ENCODE results near the gene SYCE3.

Gene SYCE3

DNA sequence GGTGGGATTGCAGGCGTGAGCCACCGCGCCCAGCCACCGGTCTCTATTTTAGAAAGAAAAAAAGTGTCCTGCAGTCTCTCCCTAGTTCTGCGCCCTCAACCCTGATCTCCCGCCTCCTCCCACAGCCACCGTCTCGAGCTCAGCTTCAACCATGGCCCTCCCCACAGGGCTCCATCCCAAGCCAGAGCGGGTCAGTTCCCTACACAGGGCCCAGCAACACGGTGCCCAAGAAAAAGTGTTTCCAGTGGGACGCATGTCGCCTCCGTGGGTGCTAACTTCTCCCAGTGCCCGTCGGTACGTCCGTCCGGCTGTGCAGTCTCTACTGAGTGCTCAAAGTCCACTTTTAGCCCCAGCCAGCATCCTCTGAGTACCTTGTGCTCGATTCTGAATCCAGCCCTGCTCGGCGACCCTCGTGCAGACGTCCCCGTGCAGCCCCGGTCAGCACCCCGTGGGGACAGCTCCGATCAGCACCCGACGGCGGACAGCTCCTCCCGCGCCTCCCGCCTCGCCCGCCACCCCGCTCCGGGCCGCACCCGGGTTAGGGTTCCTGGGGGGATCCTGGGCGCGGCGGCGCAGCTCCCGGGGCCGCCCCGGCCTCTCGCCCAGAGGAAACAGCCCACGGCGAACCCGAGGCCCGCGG is 37.2 kb upstream of the SYCE3 start:
- no peak for DNase-seq

DNA sequence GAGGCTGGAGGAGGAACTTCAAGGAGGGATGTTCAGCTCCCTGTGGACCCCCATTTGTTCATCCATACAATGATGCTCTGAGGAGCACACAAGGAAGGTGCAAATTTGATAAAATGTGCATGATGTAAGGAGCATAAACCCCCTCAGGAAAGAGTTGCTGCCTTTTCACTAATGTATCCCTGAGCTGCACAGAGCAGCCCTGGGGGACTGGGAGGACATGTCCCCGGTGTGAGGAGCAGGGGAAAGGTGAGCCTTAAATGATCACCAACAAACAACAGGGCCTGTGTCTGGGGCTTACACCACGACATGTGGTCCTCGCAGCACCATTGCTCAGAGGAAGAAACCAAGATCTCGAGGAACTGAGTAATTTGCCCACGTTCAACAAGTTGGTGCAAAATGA is 34.4 kb upstream of the SYCE3 start:
- DNase-seq, result no peak

DNA sequence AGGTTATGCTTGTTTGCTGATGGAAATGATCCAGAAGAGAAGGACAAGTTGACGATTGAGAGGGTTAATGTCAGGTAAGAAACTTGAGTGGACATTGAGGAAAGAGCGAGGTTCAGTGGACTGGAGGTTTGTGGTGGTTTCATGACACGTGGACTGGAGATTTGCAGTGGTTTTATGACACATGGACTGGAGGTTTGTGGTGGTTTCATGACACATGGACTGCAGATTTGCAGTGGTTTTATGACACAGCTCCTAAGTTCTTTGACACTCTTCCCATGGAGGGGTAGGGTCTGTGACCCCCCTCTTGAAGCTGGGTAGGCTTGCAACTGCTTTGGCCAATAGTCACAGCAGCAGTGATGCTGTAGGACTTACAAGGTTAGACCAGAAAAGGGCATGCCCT is 32.5 kb upstream of the SYCE3 start:
- no peak for DNase-seq

DNA sequence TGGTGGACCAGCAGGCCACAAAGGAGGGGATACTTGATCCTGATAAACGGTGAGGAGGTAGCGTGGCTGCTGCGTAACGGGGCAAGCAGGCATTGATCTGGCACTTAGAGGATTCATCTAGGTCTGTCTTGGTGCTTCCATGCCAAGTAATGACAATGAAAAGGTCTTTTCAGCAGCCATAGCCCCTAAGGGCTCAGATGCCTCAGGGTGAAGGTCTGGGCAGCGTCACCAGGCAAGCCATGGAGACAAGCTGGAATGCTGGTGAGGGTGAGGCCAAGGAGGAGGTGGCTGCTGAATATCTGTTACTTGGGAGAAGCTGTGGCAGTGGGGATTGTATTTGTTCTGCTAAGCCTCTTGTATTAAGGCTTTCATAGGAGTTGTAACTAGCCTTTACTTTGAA is 24.7 kb upstream of the SYCE3 start:
- no peak for DNase-seq

DNA sequence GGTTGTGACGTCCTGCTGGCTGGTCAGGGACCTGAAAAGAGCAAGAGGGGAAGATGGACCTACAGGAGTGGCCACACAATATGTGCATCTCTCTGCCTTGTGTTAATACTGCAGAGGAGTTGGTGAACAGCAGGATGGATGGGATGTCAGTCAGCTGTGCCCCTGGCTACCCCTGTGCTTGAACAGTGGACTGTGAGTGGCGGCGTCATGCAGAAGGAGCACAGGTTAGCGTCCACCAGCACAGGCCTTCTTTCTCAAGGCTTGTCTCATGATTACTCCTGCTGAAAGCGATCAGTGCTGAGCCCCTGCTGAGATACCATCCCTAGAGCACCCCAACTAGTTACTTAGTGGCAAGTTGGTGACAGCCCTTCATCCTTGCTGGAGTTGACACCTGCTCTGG is 23.7 kb upstream of the SYCE3 start:
- DNase-seq, result no peak

DNA sequence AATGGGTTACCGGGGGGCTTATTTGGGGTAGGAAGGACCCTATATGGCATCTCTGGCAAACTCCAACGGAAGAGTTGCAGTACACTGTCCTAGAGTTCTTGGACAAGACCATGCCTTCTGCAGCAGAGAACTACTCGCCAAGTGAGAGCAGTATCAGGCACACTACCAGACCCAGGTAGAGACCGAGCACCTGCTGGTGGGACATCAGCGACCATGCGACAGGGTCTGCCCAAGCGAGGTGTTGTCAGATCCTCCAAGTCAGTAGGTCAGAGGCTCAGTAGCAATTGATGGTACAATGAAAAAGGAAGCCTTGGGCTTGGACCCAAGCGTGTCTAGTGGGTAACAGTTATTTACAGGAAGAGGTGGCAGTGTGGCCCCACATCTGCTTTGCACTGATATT is 23.1 kb upstream of the SYCE3 start:
- DNase-seq, result no peak

DNA sequence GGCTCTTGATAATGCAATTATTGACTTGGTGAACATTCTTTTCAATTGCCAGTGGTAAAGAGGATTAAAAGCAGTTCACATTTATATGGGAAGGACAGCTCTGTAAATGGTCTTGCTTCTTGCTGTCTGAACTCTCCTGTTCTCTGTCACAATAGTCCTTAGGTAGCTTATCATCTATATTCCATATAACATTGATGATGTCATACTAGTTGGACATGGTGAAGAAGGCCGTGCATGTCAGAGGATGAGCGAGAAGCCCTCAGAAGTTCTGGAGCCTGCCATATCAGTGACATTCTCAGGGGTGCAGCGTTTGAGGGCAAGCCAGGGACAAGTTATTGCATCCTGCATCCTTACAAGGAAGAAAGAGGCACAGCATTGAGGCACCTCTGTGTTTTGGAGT is 22.5 kb upstream of the SYCE3 start:
- no peak for DNase-seq

DNA sequence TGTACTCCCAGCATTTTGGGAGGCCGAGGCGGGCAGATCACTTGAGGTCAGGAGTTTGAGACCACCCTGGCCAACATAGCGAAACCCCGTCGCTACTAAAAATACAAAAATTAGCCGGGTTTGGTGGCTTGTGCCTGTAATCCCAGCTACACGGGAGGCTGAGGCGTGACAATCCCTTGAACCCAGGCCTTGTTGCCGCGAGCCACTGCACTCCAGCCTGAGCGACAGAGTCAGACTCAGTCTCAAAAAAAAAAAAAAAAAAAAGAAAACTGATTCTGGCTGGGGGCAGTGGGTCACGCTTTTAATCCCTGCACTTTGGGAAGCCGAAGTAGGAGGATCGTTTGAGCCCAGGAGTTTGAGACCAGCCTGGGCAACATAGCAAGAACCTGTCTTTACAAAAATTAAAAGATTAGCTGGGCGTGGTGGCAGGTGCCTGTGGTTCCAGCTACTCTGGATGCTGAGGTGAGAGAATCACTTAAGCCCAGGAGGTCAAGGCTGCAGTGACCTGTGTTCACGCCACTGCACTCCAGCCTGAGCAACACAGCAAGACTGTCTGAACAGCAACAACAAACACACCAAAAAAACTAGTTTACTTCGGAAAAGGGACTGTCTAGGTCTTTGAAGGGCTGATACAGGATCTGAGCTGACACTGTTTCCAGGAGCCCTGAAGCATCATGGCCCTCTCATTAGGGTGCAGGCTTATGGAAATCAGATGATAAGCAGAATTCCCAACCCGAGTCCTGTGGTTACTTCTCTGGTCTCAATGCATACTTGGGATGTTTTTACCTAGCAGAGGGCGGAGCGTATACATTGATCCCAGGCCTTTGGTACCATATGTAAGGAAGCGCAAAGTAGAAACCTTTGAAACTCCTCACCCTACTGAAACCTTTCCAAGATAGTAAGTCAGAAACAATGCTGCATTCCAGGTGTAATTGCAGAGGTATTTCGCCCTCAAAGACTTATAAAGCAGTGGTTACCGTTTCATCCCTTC is 21.7 kb upstream of the SYCE3 start:
- no peak for DNase-seq

DNA sequence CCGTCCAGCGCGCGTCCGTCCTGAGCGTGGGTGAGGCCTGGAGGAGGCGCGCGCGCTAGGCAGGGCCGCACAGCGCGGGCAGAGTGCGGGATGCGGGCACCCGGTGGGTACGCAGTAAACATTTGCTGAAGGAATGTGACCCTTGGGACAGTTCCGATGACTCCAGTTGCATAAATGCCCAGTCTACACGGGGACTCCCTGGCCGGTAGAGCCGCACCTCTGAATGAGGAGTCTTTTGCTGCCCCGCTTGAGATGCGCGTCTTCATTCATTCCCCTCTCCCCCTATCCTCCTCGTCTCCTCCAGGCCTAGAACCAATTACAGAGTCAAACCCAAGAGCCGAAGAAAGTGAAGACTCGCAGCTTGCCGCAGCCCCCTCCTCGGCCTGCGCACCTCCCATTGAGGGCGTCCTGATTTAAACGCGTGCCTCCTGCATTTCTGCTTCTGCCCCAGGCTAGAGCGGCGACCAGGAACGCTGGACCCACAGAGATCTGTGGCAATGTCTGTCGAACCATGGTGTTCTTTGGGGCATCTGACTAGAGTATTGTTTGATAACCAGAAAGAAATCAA is 20.7 kb upstream of the SYCE3 start:
- DNase-seq, result no peak

DNA sequence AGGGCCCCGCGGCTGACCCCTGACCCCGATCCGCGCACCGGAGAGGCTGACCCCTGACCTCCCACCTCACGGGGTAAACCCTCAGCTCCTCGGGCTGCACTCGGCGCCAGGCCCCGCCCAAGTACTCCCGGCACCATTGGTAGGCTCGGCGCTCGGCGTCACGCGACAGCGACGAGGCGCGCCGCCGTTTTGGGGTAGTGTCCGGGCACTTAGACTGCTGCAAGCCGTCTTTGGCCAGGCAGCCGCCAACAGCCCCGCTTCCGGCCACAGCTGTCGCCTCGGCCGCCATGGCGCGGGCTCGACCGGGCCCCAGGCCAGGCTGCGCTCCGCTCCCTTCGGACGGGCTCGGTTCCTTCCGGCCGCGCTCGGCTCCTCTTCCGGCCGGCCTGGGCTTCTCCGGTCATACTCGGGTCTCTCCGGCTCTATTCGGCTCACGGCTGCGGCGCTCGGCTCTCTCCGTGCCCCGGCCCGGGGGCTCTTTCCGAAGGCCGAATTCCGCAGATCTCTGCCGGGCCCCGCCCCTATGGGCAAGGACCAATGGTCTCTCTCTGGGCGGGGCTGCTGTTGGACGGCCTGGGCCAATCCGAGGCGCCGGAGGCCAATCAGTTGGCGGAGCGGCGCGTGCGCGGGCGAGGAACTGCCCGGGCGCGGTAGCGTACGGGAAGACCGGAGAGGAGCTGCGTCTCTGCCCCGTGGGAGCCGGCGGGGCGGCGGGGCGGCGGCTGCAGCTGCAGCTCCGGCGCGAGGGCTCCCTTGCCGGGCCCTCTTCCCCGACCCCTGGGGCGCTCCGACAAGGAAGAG is 20.0 kb upstream of the SYCE3 start, which contains the start of gene CHKB:
Gene CHKB (minus strand): TSS at position 357 of the 801 bp plus-strand sequence. CDS start 68 bp downstream, at position 289.
- peak; percentile 98 for DNase-seq

DNA sequence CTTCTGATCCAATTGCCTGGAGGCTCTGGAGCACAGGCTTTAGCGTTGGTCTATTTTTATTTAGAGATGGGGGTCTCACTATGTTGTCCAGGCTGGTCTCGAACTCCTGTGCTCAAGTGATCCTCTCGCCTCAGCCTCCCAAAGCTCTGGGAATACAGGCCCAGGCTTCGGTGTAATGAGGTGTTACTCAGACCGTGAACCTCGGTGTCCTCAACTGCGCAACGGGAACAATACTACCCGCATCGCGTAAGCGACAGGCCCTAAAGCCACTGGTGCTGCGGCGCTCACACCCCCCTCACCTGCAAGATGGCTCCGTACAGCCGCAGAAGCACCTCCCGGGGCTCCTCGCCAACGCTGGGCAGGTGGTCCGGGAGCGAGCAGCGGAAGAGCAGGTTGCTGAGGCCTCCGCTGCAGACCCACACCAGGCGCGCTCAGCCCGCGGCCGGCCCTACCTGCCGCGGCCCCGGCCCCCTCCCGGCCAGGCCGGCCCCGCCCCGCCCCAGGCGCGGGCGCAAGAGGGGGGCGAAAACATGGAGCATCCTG is 19.3 kb upstream of the SYCE3 start:
- no peak for DNase-seq

DNA sequence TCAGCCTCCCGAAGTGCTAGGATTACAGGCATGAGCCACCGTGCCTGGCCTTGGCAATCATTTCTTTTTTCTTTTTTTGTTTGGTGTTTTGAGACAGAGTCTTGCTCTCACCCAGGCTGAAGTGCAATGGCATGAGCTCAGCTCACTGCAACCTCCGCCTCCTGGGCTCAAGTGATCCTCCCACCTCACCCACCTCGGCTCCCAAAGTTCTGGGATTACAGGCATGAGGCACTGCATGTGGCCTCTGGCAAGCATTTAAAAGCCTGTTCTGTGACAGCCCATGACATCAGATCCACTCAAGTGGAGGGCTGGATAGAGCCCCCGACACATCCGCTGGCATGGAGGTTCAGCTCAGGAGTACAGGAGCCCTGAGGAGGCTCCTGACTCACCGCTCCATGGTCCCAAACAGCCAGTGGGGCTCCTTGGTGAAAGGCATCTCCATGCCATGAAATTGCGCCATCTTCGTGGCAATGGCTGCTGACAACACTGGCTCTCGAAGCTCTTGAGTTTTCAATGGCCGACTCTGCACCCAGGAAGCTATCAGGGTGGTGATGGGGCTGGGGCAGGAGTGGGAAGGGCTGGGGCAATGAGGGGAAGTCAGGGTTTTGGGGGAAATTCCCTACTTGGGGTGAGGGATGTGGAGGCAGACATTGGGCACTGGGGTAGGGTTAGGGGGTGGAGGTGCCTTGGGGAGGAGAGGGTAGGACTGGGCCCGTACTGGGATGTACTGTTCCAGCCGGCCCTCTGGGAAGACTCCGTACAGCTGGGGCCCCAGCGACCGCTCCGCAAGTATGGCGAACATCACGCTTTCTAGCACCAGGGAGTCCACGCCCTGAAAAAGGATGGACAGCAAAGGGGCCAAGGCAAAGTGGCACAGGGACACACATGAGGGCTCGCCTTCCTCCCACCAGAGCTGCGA is 18.6 kb upstream of the SYCE3 start:
- DNase-seq, result no peak

DNA sequence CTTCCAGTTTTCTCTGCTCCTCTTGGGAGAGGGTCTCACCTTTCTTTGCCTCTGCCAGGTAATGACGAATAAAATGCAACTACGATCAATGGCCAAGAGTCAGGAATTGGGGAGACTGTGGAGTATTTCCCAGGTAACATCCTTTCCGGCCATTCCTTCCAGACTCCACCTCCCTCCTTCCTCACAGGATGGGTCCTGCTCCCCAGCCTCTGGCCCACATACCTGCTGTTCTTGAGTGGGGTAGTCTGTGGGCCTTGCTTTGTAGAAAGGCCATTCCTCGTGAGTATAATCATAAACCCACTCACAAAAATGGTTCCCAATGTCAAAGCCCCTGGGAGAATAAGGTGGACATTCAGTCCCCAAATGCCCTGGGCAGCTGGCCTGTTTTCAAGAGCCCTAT is 17.0 kb upstream of the SYCE3 start:
- no peak for DNase-seq

DNA sequence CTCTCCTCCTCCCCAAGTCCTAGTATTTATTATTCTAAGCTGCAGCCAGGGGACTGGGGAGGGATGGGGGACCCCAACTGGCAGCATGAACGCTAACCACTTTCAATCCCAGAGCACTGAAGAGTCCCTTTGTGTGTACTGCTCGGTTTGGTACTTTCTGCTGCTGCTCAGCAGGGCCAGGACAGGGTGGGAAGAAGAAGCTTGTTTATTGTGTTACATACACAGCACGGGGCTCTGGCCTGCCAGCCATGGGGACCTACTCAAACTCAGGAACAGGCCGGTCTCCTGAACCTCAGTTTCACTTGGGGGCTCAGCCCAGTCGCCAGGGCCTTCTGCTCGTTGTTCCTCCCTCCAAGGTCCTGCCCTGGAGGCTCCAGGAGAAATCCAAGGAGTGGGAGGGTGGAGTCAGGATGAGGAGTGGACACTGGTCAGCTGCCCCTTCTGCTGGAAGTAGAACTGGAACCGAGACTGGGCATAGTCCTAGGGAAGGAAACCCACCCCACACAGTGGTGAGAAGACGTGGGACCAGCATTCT is 16.1 kb upstream of the SYCE3 start:
- no peak for DNase-seq

DNA sequence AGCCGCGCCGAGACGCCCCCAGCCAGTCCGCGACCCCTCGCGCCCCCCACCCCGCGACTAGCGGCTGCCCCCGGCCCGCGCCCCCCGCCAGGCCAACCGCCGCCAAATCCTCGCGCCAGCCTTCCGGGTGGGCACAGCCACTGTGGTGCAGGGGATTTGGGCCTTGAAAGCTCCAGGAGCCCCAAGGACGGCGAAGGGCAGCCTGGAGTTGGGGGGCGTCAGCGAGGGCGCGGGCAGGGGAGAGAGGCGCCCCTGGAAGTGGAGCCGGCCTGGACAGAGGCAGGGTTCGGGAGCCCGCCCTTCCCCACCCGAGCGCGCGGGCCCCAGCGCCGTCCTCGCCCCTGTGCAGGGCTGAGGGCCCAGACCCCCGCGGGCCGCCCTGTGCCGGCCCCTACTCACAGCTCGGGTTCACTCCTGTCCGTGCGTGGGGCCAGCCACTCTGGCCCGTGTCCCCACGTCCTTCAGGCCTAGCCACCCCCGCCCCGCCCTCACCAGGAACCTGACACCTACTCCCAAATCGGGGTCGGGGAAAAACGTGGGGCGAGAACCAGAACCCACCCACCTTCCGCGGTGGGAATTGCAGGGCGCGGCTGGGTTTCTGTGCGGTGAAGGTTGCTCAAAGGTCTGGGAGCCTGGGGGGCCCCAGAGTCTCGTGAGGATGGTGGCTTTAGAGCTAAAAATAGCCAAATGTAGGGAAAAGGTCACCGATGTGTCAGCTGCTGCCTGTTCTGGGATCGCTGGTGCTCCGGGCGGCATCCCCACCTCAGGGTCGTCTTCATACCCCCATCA is 15.5 kb upstream of the SYCE3 start, which contains the start of gene CPT1B:
Gene CPT1B (minus strand): TSS at position 441 of the 789 bp plus-strand sequence. CDS start 512 bp downstream, outside the sequence.
- no peak for DNase-seq

DNA sequence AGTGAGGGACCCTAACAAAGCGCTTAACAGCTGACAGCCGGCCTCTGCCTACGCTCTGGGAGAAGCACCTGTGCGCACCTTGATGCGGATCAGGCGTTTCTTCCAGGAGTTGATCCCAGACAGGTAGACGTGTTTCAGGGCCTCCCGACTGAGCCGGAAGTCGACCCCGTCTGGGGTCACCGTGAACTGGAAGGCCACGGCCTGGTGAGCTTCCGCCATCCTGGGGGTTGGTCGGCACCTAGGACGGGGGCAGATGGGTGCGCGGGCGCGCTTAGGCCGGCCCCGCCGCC is 14.9 kb upstream of the SYCE3 start:
- no peak for DNase-seq

DNA sequence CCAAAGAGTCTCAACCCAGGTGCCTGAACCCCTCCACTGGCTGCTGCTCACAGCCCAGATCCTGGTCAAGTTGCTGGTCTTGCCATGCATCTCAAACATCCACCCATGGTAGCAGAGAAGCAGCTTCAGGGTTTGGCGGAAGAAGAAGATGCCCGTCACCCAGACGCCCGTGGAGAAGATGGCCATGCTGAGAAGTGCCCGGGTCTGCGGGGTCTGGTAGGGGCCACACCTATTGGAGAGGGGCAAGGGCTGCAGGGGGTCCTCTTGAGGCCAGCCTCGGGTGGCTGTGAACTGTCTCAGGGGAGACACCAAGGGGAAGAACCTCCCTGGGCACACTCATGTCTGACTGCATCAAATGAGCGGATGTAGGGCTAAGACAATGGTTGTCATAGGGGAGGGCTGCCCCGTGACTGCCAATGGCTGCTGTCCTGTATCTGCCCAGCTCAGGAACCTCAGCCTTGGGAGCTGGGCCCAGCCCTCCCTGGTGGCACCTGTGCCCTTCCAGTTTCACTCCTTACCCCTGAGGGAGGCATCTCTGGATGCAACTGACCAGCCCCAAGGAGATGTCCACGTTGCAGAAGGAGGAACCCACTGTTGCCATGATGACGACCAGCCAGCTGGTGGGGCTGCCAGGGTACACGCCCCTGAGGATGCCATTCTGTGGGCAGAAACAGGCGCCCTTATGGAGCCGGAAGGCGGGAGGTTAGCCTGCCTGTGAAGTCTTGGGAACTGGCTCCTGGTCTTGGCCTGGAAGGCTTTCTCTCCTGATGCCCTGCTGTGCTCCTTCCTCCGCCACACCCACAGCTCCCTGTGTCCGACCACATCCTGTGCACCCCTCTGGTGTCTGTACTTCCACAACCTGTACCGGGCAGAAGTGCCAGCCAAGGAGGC is 14.3 kb upstream of the SYCE3 start:
- no peak for DNase-seq

DNA sequence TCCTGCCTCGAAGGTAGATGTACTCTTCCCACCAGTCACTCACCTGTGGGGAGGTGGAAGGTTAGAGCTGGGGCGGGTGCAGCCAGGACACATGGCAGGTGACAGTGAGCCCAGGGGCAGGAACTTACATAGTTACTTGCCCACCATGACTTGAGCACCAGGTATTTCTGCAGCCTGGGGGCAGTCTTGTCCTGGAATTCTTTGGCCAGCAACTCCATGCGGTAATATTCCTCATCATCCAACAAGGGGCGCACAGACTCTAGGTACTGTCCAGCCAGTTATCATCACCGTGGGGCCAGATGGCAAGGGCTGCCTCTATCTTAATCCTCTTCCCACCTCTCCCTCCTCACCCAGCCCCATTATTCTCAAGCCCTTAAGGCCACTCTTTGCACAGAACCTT is 13.4 kb upstream of the SYCE3 start:
- DNase-seq, result peak; percentile 39

DNA sequence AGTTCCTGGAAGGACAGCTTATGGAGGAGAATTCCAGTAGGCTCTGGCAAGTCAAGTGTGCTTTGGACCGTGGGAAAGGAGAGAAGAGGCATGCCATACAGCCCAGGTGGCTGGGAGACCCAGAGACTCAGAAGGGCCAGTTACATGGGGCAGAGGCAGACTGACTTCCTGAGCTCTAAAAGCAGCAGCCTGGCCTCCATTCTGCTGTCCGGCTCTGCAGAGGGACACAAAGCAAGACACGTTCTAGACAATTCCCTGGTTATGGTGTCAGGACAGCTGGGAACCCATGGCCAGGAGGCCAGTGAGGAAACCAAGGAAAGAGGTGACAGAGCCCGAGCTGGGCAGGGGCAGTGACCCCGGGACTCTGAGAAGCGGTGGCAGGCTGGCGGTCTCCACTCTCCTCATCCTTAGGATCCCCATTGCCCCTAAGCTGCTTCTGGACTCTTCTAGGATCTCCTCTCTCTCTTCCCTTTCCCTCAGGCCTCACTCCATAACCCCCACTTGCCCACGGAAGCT is 12.8 kb upstream of the SYCE3 start:
- no peak for DNase-seq
